RPMI8226 (cell line): ENCODE data around the gene PDC.

Source experiments
- DNase-seq: peaks from one replicate; pipeline ENCODE4 v3.0.0-alpha.2; 2015

The PDC gene

GRCh38 chr1:186461014-186461413, at the start of gene PDC:
PDC (minus strand) TSS chr1:186461114; CDS start chr1:186449459, 11,655 bp downstream.
- DNase-seq, result no peak

GRCh38 chr1:186503190-186503589, 42.3 kb upstream of the PDC start:
- DNase-seq, result no peak

GRCh38 chr1:186502087-186502486, 41.2 kb upstream of the PDC start:
- DNase-seq, result no peak

GRCh38 chr1:186500804-186501203, 39.9 kb upstream of the PDC start:
- no peak for DNase-seq

GRCh38 chr1:186499571-186499970, 38.7 kb upstream of the PDC start:
- no peak for DNase-seq

- no peak for DNase-seq
Measured at GRCh38 chr1:186498695-186499389, 37.9 kb upstream of the PDC start.

GRCh38 chr1:186498071-186498470, 37.2 kb upstream of the PDC start:
- no peak for DNase-seq

- DNase-seq, result no peak
Measured at GRCh38 chr1:186497651-186498050, 36.7 kb upstream of the PDC start.

- no peak for DNase-seq
Measured at GRCh38 chr1:186496171-186496851, 35.4 kb upstream of the PDC start.

- DNase-seq, result no peak
Measured at GRCh38 chr1:186494832-186495271, 33.9 kb upstream of the PDC start.

- DNase-seq, result no peak
Measured at GRCh38 chr1:186492531-186493291, 31.8 kb upstream of the PDC start.

- DNase-seq, result no peak
Measured at GRCh38 chr1:186491336-186491735, 30.4 kb upstream of the PDC start.

GRCh38 chr1:186487163-186487562, 26.2 kb upstream of the PDC start:
- no peak for DNase-seq

- DNase-seq, result no peak
Measured at GRCh38 chr1:186486061-186486460, 25.1 kb upstream of the PDC start.

- DNase-seq, result no peak
Measured at GRCh38 chr1:186483561-186483960, 22.6 kb upstream of the PDC start.

- DNase-seq, result peak; percentile 50
Measured at GRCh38 chr1:186482661-186483255, 21.8 kb upstream of the PDC start.

GRCh38 chr1:186481303-186481888, 20.5 kb upstream of the PDC start:
- DNase-seq, result no peak

- DNase-seq, result no peak
Measured at GRCh38 chr1:186479162-186479561, 18.2 kb upstream of the PDC start.

GRCh38 chr1:186476264-186477040, 15.5 kb upstream of the PDC start:
- DNase-seq, result no peak

GRCh38 chr1:186474208-186474607, 13.3 kb upstream of the PDC start:
- DNase-seq, result no peak

GRCh38 chr1:186473047-186473446, 12.1 kb upstream of the PDC start:
- DNase-seq, result no peak

GRCh38 chr1:186465946-186466345, 5.0 kb upstream of the PDC start:
- DNase-seq, result no peak
